Measurements from ENCODE around the gene ROCK2. TPM values are rescaled to one million over a fixed set of nuclear protein-coding genes. Genes with fewer than 3 reads are reported as not detected.

ROCK2 gene
- total and polyA plus RNA-seq, 4 donors = 19.2 to 119 (median 59.2) TPM

DNA sequence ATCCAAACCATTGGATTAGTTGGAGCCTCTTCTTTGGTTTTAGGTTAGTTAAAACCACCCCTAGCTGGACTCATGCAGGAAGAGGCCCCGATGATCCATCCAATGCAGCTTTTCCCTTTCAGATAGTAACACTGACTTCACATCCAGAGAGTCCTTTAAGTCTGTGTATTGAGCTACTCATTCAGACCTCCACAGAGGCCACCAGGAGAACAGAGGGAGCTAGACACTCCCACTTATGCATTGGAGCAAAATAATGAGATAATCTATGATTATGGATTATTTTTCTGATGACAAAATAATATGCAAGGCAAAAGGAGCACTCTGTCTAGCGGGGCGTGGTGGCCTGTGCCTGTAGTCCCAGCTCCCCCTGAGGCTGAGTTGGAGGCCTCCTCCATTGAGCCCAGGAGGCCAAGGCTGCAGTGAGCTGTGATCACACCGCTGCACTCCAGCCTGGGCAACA, 1.6 kb upstream of the ROCK2 start:
- intact Hi-C loops (cut with DNase I) = loop anchor here (10.0 kb wide), 2 partner anchors 111 to 191 kb away; partner anchors contain the start of gene SLC66A3 (in 1 of the 2)
- ATAC-seq (ENCODE audit: low FRiP score) (no peak), DNase-seq (no peak)
- H3K4me1 ChIP-seq (ENCODE audit: control insufficient read depth in 1 of 2, insufficient read depth in 2 of 2, low read length in 2 of 2) = no peaks in the 10 kb centered on the region
- H3K27me3 ChIP-seq (ENCODE audit: control insufficient read depth in 1 of 2, insufficient read depth in 2 of 2, low read length in 1 of 2) = no peaks in the 10 kb centered on the region
- peak overlapping the region; percentile 11 to 79 for H3K27ac ChIP-seq (ENCODE audit: low read depth in 1 of 2, low read length in 2 of 2)
- H3K36me3 ChIP-seq (ENCODE audit: control insufficient read depth in 1 of 2, insufficient read depth in 2 of 2, low read length in 1 of 2) = no peaks in the 10 kb centered on the region
- H3K9me3 ChIP-seq (ENCODE audit: control insufficient read depth, low read length) = no peaks in the 10 kb centered on the region
- no peak overlapping the region for H3K4me3 ChIP-seq (ENCODE audit: low read length in 2 of 2)
- 94 to 95% methylated on average over 4 of the region's 4 CpGs for WGBS, 2 donors

DNA sequence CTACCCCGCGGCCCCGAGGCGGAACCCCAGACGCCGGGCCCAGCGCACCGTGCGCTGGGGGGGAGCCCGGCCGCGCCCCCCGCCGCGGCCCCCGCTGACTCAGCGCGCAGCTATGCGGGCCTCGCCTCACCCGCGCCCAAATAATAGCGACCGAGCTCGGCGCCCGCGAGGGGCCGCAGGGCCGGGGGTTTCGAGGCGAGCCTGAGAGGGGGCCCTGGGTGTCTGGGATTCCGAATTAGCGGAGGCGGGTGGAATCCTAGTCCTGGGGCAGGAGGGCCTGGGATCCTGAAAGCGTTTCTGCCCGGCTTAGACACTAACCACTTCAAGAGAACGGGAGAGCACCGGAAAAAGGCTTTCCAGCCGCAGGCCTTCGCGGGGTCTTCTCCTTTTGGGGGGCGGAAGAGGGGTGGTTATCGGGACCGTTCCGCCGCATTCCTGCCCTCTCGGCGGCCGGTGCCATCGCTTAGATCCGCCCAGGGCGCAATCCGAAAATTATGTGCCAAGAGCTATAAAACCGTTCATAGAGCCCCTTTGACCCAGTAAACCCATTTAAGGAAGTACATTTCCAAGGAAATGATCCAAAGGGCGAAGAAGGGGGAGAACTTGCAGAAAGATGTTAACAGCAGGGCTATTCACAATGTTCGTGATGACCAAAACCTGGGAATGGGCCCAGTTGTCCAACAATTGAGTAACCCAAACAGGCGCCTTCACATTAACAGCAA, 681 bp upstream of the ROCK2 start:
- H3K27ac ChIP-seq (ENCODE audit: low read depth in 1 of 2, low read length in 2 of 2) = peak overlapping the region; percentile 77 to 94
- no peaks in the 10 kb centered on the region for H3K27me3 ChIP-seq (ENCODE audit: control insufficient read depth in 1 of 2, insufficient read depth in 2 of 2, low read length in 1 of 2)
- ATAC-seq (ENCODE audit: low FRiP score) (peak; percentile 85), DNase-seq (peak; percentile 69 to 87)
- peak overlapping the region; percentile 94 to 96 for H3K4me3 ChIP-seq (ENCODE audit: low read length in 2 of 2)
- H3K9me3 ChIP-seq (ENCODE audit: control insufficient read depth, low read length) = no peaks in the 10 kb centered on the region
- no peaks in the 10 kb centered on the region for H3K36me3 ChIP-seq (ENCODE audit: control insufficient read depth in 1 of 2, insufficient read depth in 2 of 2, low read length in 1 of 2)
- intact Hi-C loops (cut with DNase I) = loop anchor here (5.0 to 10.0 kb wide), 4 partner anchors 47 to 190 kb away; partner anchors contain the start of gene SLC66A3 (in 1 of the 2)
- no peaks in the 10 kb centered on the region for H3K4me1 ChIP-seq (ENCODE audit: control insufficient read depth in 1 of 2, insufficient read depth in 2 of 2, low read length in 2 of 2)
- WGBS, 2 donors = 1% methylated on average over 57 to 58 of the region's 58 CpGs

DNA sequence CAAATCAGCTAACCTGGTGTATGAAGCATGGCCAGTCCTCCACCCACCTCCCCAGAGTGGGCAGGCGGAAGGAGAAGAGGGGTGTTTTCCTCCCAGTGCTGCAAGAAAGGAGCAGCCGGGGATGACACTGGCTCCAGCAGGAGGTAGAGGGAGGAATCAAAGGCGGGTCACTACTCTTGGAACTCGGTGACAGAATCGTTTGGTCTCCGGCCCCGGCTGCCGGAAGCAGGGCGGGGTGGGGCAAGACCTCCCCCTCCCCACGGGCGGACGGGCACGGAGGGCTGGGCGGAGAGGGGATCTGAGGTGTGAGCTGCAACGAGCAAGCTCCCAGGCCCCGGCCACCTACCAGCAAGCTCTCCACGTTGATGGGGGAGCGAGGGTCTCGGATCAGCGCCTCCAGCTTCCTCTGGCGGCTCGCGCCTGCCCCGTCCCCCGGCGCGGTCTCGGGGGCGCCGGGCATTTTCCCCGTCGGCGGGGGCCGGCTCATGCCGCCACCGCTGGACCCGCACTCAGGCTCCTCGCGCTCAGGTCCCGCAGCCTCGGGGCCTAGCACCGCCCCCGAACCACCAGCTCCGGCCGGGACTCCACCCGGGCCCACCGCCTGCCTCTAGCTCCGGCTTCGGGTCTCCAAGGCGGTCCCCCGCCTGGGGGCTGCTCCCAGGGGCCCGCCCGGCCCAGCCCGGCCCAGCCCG, 640 bp downstream of the ROCK2 start:
- H3K4me1 ChIP-seq (ENCODE audit: control insufficient read depth in 1 of 2, insufficient read depth in 2 of 2, low read length in 2 of 2) = no peaks in the 10 kb centered on the region
- H3K27ac ChIP-seq (ENCODE audit: low read depth in 1 of 2, low read length in 2 of 2) = peak overlapping the region; percentile 77 to 94
- H3K27me3 ChIP-seq (ENCODE audit: control insufficient read depth in 1 of 2, insufficient read depth in 2 of 2, low read length in 1 of 2) = no peaks in the 10 kb centered on the region
- no peaks in the 10 kb centered on the region for H3K9me3 ChIP-seq (ENCODE audit: control insufficient read depth, low read length)
- WGBS, 2 donors = 0 to 1% methylated on average over 37 to 55 of the region's 55 CpGs
- intact Hi-C loops (cut with DNase I) = loop anchor here (1.0 to 10.0 kb wide), 6 partner anchors 49 to 189 kb away; partner anchors contain the start of gene SLC66A3 (in 1 of the 2)
- H3K36me3 ChIP-seq (ENCODE audit: control insufficient read depth in 1 of 2, insufficient read depth in 2 of 2, low read length in 1 of 2) = no peaks in the 10 kb centered on the region
- H3K4me3 ChIP-seq (ENCODE audit: low read length in 2 of 2) = peak overlapping the region; percentile 94 to 96
- DNase-seq (peak; percentile 64 to 84), ATAC-seq (ENCODE audit: low FRiP score) (peak; percentile 36)

DNA sequence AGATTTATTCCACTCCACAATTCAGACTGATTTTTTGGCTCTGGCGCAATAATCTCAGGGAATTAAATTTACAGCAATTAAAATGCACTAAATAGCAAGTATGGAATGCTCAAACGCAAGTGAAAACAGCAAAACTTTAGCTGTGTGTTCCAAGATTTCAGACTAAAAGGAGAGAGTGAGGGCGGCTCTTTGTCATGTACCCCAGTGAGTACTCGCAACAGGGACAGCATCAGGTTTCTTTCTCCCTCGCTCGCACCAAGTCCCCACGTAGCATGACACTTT, 1.1 kb downstream of the ROCK2 start:
- no peaks in the 10 kb centered on the region for H3K9me3 ChIP-seq (ENCODE audit: control insufficient read depth, low read length)
- ATAC-seq (ENCODE audit: low FRiP score) (no peak), DNase-seq (no peak)
- H3K27ac ChIP-seq (ENCODE audit: low read depth in 1 of 2, low read length in 2 of 2) = peak overlapping the region; percentile 20 to 77
- H3K4me1 ChIP-seq (ENCODE audit: control insufficient read depth in 1 of 2, insufficient read depth in 2 of 2, low read length in 2 of 2) = no peaks in the 10 kb centered on the region
- intact Hi-C loops (cut with DNase I) = loop anchor here (1.0 to 10.0 kb wide), 6 partner anchors 49 to 189 kb away; partner anchors contain the start of gene SLC66A3 (in 1 of the 2)
- no peaks in the 10 kb centered on the region for H3K36me3 ChIP-seq (ENCODE audit: control insufficient read depth in 1 of 2, insufficient read depth in 2 of 2, low read length in 1 of 2)
- peak overlapping the region; percentile 94 to 96 for H3K4me3 ChIP-seq (ENCODE audit: low read length in 2 of 2)
- WGBS, 2 donors = 0 to 1% methylated on average over 7 of the region's 7 CpGs
- H3K27me3 ChIP-seq (ENCODE audit: control insufficient read depth in 1 of 2, insufficient read depth in 2 of 2, low read length in 1 of 2) = no peaks in the 10 kb centered on the region

DNA sequence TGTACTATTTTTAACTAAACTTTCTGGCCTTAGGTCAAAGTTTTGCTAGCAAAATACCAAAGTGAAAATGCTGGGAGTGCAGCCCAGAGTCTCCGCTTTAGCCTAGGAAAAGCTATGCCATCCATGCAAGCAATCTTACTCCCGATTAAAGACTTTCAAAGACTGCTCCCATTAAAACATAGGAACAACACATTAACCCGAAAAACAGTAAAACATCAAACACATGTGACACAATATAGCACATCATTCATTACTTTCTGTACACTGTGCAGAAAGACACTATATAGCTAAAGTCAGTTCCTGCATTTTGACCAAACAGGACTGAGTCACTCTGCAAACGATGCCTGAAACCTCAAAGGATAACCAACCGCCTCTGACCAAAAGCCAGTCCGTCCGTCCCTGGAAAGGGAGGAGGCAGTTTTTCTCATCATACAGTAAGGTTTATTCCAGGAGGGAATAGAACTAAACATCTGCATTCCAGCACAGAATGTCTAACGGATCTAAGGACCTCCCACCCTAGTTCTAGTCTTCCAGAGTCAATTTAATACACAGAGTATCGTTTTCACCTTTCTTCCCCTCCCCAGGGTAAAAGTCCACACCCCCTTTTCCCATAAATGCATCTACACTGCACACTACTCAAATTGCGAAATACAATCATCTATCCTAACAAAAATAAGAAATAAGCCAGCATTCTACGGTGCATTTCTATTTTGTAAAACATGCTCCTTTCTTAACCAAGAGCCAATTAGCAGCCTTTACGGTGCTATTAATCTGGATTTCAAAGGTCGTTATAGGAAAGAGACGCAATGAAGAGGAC, 1.7 kb downstream of the ROCK2 start:
- no peaks in the 10 kb centered on the region for H3K27me3 ChIP-seq (ENCODE audit: control insufficient read depth in 1 of 2, insufficient read depth in 2 of 2, low read length in 1 of 2)
- H3K4me1 ChIP-seq (ENCODE audit: control insufficient read depth in 1 of 2, insufficient read depth in 2 of 2, low read length in 2 of 2) = peaks cover 0 to 2% of the 10 kb centered on the region in 2 donors
- peak overlapping the region; percentile 20 to 79 for H3K27ac ChIP-seq (ENCODE audit: low read depth in 1 of 2, low read length in 2 of 2)
- ATAC-seq (ENCODE audit: low FRiP score) (no peak), DNase-seq (no peak)
- peak overlapping the region; percentile 94 to 96 for H3K4me3 ChIP-seq (ENCODE audit: low read length in 2 of 2)
- WGBS, 2 donors = 0 to 1% methylated on average over 14 of the region's 14 CpGs
- intact Hi-C loops (cut with DNase I) = loop anchor here (1.0 to 10.0 kb wide), 6 partner anchors 50 to 188 kb away; partner anchors contain the start of gene SLC66A3 (in 1 of the 2)
- no peaks in the 10 kb centered on the region for H3K36me3 ChIP-seq (ENCODE audit: control insufficient read depth in 1 of 2, insufficient read depth in 2 of 2, low read length in 1 of 2)
- no peaks in the 10 kb centered on the region for H3K9me3 ChIP-seq (ENCODE audit: control insufficient read depth, low read length)

DNA sequence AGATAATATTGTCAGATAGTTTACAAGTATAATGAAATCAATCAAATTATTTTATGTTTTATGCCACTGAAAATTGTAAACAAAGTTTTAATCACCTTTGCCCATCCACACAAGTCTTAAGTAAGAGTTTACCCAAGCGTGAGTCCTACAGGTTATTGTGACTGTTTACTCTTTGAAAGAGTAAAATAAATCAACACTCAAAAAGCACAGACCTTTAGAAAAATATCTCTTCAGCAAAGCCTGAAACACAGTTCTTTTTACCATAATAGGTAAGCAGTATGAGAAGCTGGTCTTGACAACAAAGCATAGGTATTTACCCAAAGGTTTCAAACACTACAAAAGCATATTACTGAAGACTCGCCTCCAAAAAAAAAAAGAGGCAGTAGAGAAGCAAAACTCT, 3.7 kb downstream of the ROCK2 start:
- no peaks in the 10 kb centered on the region for H3K36me3 ChIP-seq (ENCODE audit: control insufficient read depth in 1 of 2, insufficient read depth in 2 of 2, low read length in 1 of 2)
- peak overlapping the region in 1 of 2 donors; percentile 44 for H3K27ac ChIP-seq (ENCODE audit: low read depth in 1 of 2, low read length in 2 of 2)
- intact Hi-C loops (cut with DNase I) = loop anchor here (5.0 to 10.0 kb wide), 4 partner anchors 52 to 186 kb away; partner anchors contain the start of gene SLC66A3 (in 1 of the 2)
- 0 to 11% methylated on average over 2 of the region's 2 CpGs for WGBS, 2 donors
- ATAC-seq (ENCODE audit: low FRiP score) (no peak), DNase-seq (no peak)
- H3K4me3 ChIP-seq (ENCODE audit: low read length in 2 of 2) = peak overlapping the region in 1 of 2 donors; percentile 48
- H3K4me1 ChIP-seq (ENCODE audit: control insufficient read depth in 1 of 2, insufficient read depth in 2 of 2, low read length in 2 of 2) = peaks cover 0 to 2% of the 10 kb centered on the region in 2 donors
- no peaks in the 10 kb centered on the region for H3K27me3 ChIP-seq (ENCODE audit: control insufficient read depth in 1 of 2, insufficient read depth in 2 of 2, low read length in 1 of 2)
- no peaks in the 10 kb centered on the region for H3K9me3 ChIP-seq (ENCODE audit: control insufficient read depth, low read length)

DNA sequence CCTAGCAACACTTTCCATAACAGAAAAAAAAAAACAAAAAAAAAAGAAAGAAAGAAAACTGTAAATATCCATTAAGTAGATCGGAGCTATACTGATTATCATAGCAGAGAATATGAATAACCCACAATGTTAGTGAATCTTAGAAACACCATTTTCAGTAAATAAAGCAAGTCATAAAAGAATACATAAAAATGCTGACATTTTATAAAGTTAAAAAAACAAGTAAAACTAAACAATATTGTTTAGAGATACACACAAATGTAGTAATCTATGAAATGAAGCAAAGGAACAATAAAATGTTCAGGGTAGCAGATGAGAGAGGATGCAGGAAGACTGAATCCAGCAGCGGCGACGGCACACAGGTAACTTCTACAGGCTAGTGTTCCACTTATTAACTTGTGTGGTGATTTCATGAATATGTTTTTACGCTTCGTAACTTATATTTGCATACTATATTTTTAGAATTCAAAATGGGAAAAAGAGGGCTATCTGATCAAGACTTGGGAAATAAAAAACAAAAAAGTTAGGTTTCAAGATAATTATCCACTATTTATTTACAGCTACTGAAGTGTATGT, 4.8 kb downstream of the ROCK2 start:
- no peak overlapping the region for H3K4me3 ChIP-seq (ENCODE audit: low read length in 2 of 2)
- 53 to 57% methylated on average over 6 of the region's 6 CpGs for WGBS, 2 donors
- intact Hi-C loops (cut with DNase I) = loop anchor here (5.0 to 10.0 kb wide), 4 partner anchors 53 to 185 kb away; partner anchors contain the start of gene SLC66A3 (in 1 of the 2)

DNA sequence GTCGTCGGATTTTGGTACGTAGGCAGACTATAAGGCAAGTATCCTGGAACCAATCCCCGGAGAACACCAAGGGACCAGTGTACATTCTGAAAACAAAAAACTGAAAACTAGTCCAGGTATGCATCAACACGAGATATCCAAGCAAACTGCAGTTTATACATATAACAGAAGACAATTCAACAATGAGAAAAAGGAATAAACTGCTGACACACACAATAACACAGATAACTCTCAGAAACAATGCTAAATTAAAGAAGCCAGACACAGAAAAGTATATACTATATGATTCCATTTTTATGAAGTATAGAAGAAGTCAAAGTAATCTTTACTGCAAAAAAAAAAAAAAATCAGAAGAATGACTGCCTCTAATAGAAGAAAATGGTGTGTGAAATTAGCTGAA, 5.9 kb downstream of the ROCK2 start:
- 63 to 68% methylated on average over 5 of the region's 5 CpGs for WGBS, 2 donors
- peaks cover 0 to 3% of the 10 kb centered on the region in 2 donors for H3K4me1 ChIP-seq (ENCODE audit: control insufficient read depth in 1 of 2, insufficient read depth in 2 of 2, low read length in 2 of 2)
- no peaks in the 10 kb centered on the region for H3K9me3 ChIP-seq (ENCODE audit: control insufficient read depth, low read length)
- H3K27me3 ChIP-seq (ENCODE audit: control insufficient read depth in 1 of 2, insufficient read depth in 2 of 2, low read length in 1 of 2) = no peaks in the 10 kb centered on the region
- H3K27ac ChIP-seq (ENCODE audit: low read depth in 1 of 2, low read length in 2 of 2) = no peak overlapping the region
- no peak for DNase-seq
- no peak overlapping the region for H3K4me3 ChIP-seq (ENCODE audit: low read length in 2 of 2)
- no peaks in the 10 kb centered on the region for H3K36me3 ChIP-seq (ENCODE audit: control insufficient read depth in 1 of 2, insufficient read depth in 2 of 2, low read length in 1 of 2)
- ATAC-seq (ENCODE audit: low FRiP score) = no peak
- intact Hi-C loops (cut with DNase I) = no loop called here

More for the DNA sequence above, 4.8 kb downstream of the ROCK2 start:
- Histone ChIP-seq H3K27me3 (ENCODE audit: control insufficient read depth in 1 of 2, insufficient read depth in 2 of 2, low read length in 1 of 2) (no peaks in the 10 kb centered on the region), H3K9me3 (ENCODE audit: control insufficient read depth, low read length) (no peaks in the 10 kb centered on the region), H3K36me3 (ENCODE audit: control insufficient read depth in 1 of 2, insufficient read depth in 2 of 2, low read length in 1 of 2) (no peaks in the 10 kb centered on the region), H3K4me1 (ENCODE audit: control insufficient read depth in 1 of 2, insufficient read depth in 2 of 2, low read length in 2 of 2) (peaks cover 0 to 3% of the 10 kb centered on the region in 2 donors), H3K27ac (ENCODE audit: low read depth in 1 of 2, low read length in 2 of 2) (no peak overlapping the region)
- DNase-seq (no peak), ATAC-seq (ENCODE audit: low FRiP score) (no peak)
